Measurements from ENCODE around the gene TMEM183A.

Gene TMEM183A

GRCh38 chr1:203069030-203069747 lies 62.0 kb downstream of the TMEM183A start:
- no peak for DNase-seq (ENCODE audit: low spot score)

GRCh38 chr1:203072002-203072602 lies 64.9 kb downstream of the TMEM183A start:
- peak; percentile 15 for DNase-seq (ENCODE audit: low spot score)

- DNase-seq (ENCODE audit: low spot score) = no peak
Observed at GRCh38 chr1:203072911-203073310, 65.7 kb downstream of the TMEM183A start.

GRCh38 chr1:203073469-203073868 lies 66.3 kb downstream of the TMEM183A start:
- DNase-seq (ENCODE audit: low spot score) = no peak
